Hepatocyte (in vitro differentiated cells): ENCODE data around the gene GSTT2. TPM values are rescaled to one million over a fixed set of nuclear protein-coding genes. Genes with fewer than 3 reads are reported as not detected.

ENCODE experiments used
- DNase-seq: peaks from one replicate; pipeline ENCODE4 v3.0.0-alpha.2; 2016; ENCODE audit warnings: low spot score
- H2AFZ ChIP-seq: fragments of 200-600 bp; sonication (generic); 2 replicates; pipeline ENCODE4 v1.6.0; 2016; ENCODE audit warnings: antibody characterized with exemption, mild to moderate bottlenecking
- H3K27ac ChIP-seq: fragments of 200-600 bp; sonication (generic); 2 replicates; pipeline ENCODE4 v1.5.1; 2016; ENCODE audit warnings: mild to moderate bottlenecking
- H3K27me3 ChIP-seq: fragments of 200-600 bp; sonication (generic); 2 replicates; pipeline ENCODE4 v1.6.1; 2016
- H3K36me3 ChIP-seq: fragments of 200-600 bp; sonication (generic); replicated peaks from 2 replicates; pipeline ENCODE4 v1.5.1; 2016; ENCODE audit warnings: low read depth; ENCODE audit not compliant: insufficient read depth
- H3K4me1 ChIP-seq: fragments of 200-600 bp; sonication (generic); 2 replicates; pipeline ENCODE4 v1.5.1; 2016; ENCODE audit warnings: mild to moderate bottlenecking, moderate library complexity; ENCODE audit not compliant: insufficient read depth
- H3K4me2 ChIP-seq: fragments of 200-600 bp; sonication (generic); 2 replicates; pipeline ENCODE4 v1.6.0; 2016
- H3K4me3 ChIP-seq: fragments of 200-600 bp; sonication (generic); 2 replicates; pipeline ENCODE4 v1.5.1; 2016; ENCODE audit warnings: mild to moderate bottlenecking
- H3K79me2 ChIP-seq: fragments of 200-600 bp; sonication (generic); 2 replicates; pipeline ENCODE4 v1.6.0; 2017; ENCODE audit warnings: mild to moderate bottlenecking
- H3K9me2 ChIP-seq: fragments of 200-600 bp; sonication (generic); replicated peaks from 2 replicates; pipeline ENCODE4 v1.6.0; 2017; ENCODE audit warnings: mild to moderate bottlenecking; ENCODE audit not compliant: insufficient read depth
- H3K9me3 ChIP-seq: fragments of 200-600 bp; sonication (generic); 2 replicates; pipeline ENCODE4 v1.5.1; 2016; ENCODE audit warnings: low read depth, mild to moderate bottlenecking
- H4K20me1 ChIP-seq: fragments of 200-600 bp; sonication (generic); 2 replicates; pipeline ENCODE4 v1.6.0; 2016; ENCODE audit warnings: mild to moderate bottlenecking; ENCODE audit not compliant: insufficient read depth, poor library complexity, severe bottlenecking
- CTCF ChIP-seq: fragments of 200-600 bp; sonication (generic); IDR thresholded peaks from 2 replicates; pipeline ENCODE4 v1.5.1; 2016; ENCODE audit warnings: antibody characterized with exemption, mild to moderate bottlenecking; ENCODE audit not compliant: poor library complexity
- EZH2 ChIP-seq: fragments of 200-600 bp; sonication (generic); IDR thresholded peaks from 2 replicates; pipeline ENCODE4 v1.6.1; 2016; ENCODE audit warnings: antibody characterized with exemption, mild to moderate bottlenecking, borderline replicate concordance
- EZH2phosphoT487 ChIP-seq: fragments of 200-600 bp; sonication (generic); IDR thresholded peaks from one replicate; pipeline ENCODE4 v1.6.1; 2018; ENCODE audit warnings: antibody characterized with exemption, mild to moderate bottlenecking, low read depth, moderate library complexity; ENCODE audit not compliant: unreplicated experiment, severe bottlenecking
- WGBS: methylation state at CpG from one replicate; pipeline ENCODE4 v1.1.6; 2016; ENCODE audit warnings: low lambda C conversion rate; ENCODE audit errors: missing lambda C conversion rate; 5-methylcytosine and 5-hydroxymethylcytosine counted together
- polyA plus RNA-seq: library from polyadenylated mRNA; unstranded; fragments of >200 nt; fragmentation: Nextera tagmentation; extraction: Ambion mirVana; gene quantifications from 2 replicates; pipeline ENCODE4 v1.2.1, GENCODE V29; 2016
- total RNA-seq: library from RNA; depleted of rRNA; stranded (reverse); fragments of >200 nt; gene quantifications from 2 replicates; pipeline ENCODE4 v1.2.3, GENCODE V29; 2014

GSTT2 gene
- total and polyA plus RNA-seq, 2 experiments from 2014 or later: not detected

DNA sequence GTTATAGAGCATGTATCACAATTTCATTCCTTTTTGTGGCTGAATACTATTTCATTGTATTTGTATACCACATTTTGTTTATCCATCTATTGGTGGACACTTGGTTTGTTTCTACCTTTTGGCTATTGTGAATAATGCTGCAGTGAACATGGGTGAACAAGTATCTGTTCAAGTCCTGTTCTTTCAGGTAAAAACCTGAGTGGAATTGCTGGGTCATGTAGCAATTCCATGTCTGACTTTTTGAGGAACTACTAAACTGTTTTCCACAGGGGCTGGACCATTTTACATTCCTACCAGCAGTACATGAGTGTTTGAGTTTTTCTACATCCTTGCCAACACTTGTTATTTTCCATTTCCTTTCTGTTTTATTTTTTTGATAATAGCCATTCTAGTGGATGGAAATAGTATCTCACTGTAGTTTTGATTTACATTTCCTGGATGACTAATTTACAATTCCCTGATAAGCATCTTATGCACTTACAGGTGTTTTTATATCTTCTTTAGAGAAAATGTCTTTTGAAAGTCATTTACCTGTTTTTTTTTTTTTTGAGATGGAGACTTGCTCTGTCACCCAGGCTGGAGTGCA, 43.4 kb downstream of the GSTT2 start:
- DNase-seq: no peak
- Histone ChIP-seq H3K79me2 (peaks cover 95% of the 10 kb centered on the region), H3K4me2 (no peak overlapping the region), H4K20me1 (peaks cover under 1% of the 10 kb centered on the region), H3K27me3 (no peaks in the 10 kb centered on the region), H3K9me3 (no peaks in the 10 kb centered on the region), H3K9me2 (no peaks in the 10 kb centered on the region), H3K36me3 (no peaks in the 10 kb centered on the region), H3K27ac (no peak overlapping the region), H2AFZ (no peak overlapping the region), H3K4me3 (no peak overlapping the region), H3K4me1 (no peaks in the 10 kb centered on the region)
- TF ChIP-seq CTCF (no peak), EZH2phosphoT487 (no peak), EZH2 (no peak)

DNA sequence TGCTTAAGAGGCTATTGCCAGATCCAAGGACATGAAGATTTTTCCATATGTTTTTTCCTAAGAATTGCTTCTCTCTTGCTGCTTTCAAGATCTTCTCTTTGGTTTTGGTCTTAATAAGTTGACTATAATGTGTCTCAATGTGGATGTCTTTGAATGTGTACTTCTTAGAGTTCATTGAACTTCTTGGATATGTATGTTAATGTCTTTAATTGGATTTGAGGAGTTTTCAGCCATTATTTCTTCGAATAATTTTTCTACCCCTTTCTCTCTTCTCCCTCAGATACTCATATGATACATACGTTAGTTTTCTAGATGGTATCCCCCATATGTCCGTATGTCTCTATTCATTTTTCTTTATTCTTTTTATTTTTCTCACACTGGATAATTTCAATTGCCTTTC, 44.4 kb downstream of the GSTT2 start:
- no peaks in the 10 kb centered on the region for H3K4me1 ChIP-seq
- no peak for TF ChIP-seq EZH2
- no peak for TF ChIP-seq EZH2phosphoT487
- no peak for TF ChIP-seq CTCF
- no peaks in the 10 kb centered on the region for H3K9me2 ChIP-seq
- H3K4me3 ChIP-seq: no peak overlapping the region
- H2AFZ ChIP-seq: no peak overlapping the region
- H4K20me1 ChIP-seq: peaks cover 5% of the 10 kb centered on the region
- H3K4me2 ChIP-seq: no peak overlapping the region
- H3K79me2 ChIP-seq: peaks cover 96% of the 10 kb centered on the region
- no peak for DNase-seq
- WGBS: 100% methylated on average over 3 of the region's 3 CpGs
- no peaks in the 10 kb centered on the region for H3K9me3 ChIP-seq
- H3K27me3 ChIP-seq: no peaks in the 10 kb centered on the region
- no peaks in the 10 kb centered on the region for H3K36me3 ChIP-seq
- H3K27ac ChIP-seq: no peak overlapping the region

DNA sequence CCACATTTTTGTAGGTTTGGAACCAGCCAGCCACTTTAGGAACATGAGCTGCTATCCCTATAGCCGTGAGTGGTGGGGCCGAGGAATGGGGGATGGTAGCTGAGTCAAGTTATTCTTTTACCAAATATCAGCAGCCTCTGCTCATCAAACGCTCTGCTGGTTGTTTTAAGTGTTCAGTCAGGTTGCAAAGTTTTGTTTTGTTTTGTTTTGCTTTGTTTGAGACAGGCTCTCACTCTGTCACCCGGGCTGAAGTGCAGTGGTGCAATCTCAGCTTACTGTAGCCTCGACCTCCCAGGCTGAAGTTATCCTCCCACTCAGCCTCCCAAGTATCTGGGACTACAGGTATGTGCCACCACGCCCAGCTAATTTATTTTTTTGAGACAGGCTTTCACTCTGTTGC, 45.5 kb downstream of the GSTT2 start:
- Histone ChIP-seq H2AFZ (no peak overlapping the region), H3K36me3 (no peaks in the 10 kb centered on the region), H3K9me3 (no peaks in the 10 kb centered on the region), H3K4me3 (no peak overlapping the region), H4K20me1 (peaks cover 5% of the 10 kb centered on the region), H3K4me1 (no peaks in the 10 kb centered on the region), H3K4me2 (no peak overlapping the region), H3K9me2 (no peaks in the 10 kb centered on the region), H3K27me3 (no peaks in the 10 kb centered on the region), H3K79me2 (peaks cover 99% of the 10 kb centered on the region), H3K27ac (no peak overlapping the region)
- no peak for DNase-seq
- WGBS: 73% methylated on average over 6 of the region's 6 CpGs
- TF ChIP-seq EZH2phosphoT487: no peak

DNA sequence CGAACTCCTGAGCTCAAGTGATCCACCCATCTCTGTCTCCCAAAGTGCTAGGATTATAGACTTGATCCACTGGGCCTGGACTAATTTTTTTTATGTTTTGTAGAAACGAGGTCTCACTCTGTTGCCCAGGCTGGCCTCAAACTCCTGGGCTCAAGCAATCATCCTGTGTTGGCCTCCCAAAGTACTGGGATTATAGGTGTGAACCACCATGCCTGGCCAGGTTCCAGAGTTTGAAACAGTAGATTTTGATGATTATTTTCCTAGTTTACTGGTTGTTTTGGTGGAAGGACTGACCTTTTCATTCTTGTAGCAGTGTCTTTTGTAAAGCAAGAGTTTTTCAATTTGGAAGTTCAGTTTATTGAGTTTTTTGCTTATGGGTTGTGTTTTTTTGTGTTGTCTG, 46.1 kb downstream of the GSTT2 start:
- WGBS: 71% methylated on average over 2 of the region's 2 CpGs
- no peaks in the 10 kb centered on the region for H3K36me3 ChIP-seq

More for the DNA sequence above, 46.1 kb downstream of the GSTT2 start:
- no peaks in the 10 kb centered on the region for H3K9me3 ChIP-seq
- no peaks in the 10 kb centered on the region for H3K27me3 ChIP-seq
- no peak overlapping the region for H3K4me3 ChIP-seq
- no peak for DNase-seq
- no peaks in the 10 kb centered on the region for H3K4me1 ChIP-seq
- H3K27ac ChIP-seq: no peak overlapping the region
- no peaks in the 10 kb centered on the region for H3K9me2 ChIP-seq
- peaks cover 99% of the 10 kb centered on the region for H3K79me2 ChIP-seq
- H2AFZ ChIP-seq: no peak overlapping the region
- H4K20me1 ChIP-seq: peaks cover 5% of the 10 kb centered on the region
- TF ChIP-seq EZH2phosphoT487: no peak
- TF ChIP-seq CTCF: no peak
- TF ChIP-seq EZH2: no peak
- no peak overlapping the region for H3K4me2 ChIP-seq
